Liver (tissue), 3 donors: Measurements from ENCODE around the gene CPEB1.

ENCODE experiments used
- EGR1 ChIP-seq, 2 donors: IDR thresholded peaks; 2 replicates each; pipeline ENCODE4 v1.6.1; 2016 to 2018; ENCODE audit warnings: antibody characterized with exemption in 2 of 2, low read depth in 2 of 2
- REST ChIP-seq: IDR thresholded peaks from 2 replicates; pipeline ENCODE4 v1.6.1; 2016; ENCODE audit warnings: antibody characterized with exemption, mild to moderate bottlenecking
- SP1 ChIP-seq: IDR thresholded peaks from 2 replicates; pipeline ENCODE4 v1.6.1; 2018; ENCODE audit warnings: antibody characterized with exemption, mild to moderate bottlenecking
- TAF1 ChIP-seq: conservative IDR thresholded peaks from 2 replicates; pipeline ENCODE4 v1.6.1; 2016; ENCODE audit warnings: antibody characterized with exemption, mild to moderate bottlenecking
- TF ChIP-seq, protein P1 (sequence below): fragments of 150-350 bp; IDR thresholded peaks from 2 replicates; pipeline ENCODE4 v1.5.1; 2017; ENCODE audit warnings: improper control_type of control experiment, low read depth, low read length; ENCODE audit not compliant: missing input control
- donor health status: healthy.
- donor health status: healthy.

DNA sequence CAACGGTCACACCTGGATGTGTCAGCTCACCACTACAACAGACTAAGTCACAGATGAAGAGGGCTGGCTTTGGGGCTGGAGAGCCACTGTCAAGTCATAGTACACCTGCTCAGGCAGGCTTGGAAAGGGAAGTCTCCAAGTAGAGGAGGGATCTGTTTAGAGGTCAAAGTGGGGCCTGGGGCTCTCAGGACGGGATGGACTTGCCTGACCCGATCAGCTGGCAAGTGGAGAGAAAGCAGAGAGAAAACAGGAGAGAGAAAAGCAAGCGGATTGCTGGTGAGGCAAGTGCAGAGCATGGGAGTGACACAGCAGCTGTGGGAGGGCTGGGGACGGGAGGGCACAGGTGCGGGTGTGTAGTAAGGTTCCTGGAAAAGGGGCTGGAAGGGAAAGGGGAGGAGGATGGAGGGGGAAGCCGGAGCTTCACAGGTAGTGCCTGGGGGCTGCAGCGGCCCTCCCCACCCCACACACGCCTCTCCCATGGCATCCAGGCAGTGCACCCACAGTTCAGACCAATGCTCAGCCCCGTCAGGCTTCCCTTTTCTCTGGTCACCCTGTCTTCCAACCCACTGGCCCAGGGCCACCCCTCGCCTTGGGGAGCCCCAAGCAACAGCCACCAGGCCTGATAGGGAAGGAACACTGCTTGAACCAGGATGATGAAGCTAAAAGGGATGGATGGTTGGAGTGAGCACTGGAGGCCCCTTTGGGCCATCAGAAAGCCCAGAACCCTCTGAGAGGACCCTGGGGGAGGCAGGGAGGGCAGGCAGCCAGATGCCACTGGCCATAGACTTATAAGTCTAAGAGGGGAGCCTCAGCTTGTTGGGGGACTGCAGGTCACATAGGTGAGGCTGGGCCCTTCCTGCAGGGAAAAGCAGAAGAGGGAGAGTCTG, 115.4 kb downstream of the CPEB1 start:
- TF ChIP-seq, protein P1, sequence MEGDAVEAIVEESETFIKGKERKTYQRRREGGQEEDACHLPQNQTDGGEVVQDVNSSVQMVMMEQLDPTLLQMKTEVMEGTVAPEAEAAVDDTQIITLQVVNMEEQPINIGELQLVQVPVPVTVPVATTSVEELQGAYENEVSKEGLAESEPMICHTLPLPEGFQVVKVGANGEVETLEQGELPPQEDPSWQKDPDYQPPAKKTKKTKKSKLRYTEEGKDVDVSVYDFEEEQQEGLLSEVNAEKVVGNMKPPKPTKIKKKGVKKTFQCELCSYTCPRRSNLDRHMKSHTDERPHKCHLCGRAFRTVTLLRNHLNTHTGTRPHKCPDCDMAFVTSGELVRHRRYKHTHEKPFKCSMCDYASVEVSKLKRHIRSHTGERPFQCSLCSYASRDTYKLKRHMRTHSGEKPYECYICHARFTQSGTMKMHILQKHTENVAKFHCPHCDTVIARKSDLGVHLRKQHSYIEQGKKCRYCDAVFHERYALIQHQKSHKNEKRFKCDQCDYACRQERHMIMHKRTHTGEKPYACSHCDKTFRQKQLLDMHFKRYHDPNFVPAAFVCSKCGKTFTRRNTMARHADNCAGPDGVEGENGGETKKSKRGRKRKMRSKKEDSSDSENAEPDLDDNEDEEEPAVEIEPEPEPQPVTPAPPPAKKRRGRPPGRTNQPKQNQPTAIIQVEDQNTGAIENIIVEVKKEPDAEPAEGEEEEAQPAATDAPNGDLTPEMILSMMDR: no peak
- no peak for TF ChIP-seq TAF1
- no peak for TF ChIP-seq SP1
- no peak for TF ChIP-seq REST
- TF ChIP-seq EGR1 (IDR thresholded peaks at IDR 0.05; ENCODE audit: low read depth in 2 of 2): no peak
